ENCODE measurements around the gene SLC38A1. TPM values are rescaled to one million over a fixed set of nuclear protein-coding genes. Genes with fewer than 3 reads are reported as not detected.
A peak's percentile ranks its signal among the peaks of the same experiment; 100 is the strongest.

Gene SLC38A1
- total RNA-seq, 1 experiment from 2014 or later = 107 TPM

DNA sequence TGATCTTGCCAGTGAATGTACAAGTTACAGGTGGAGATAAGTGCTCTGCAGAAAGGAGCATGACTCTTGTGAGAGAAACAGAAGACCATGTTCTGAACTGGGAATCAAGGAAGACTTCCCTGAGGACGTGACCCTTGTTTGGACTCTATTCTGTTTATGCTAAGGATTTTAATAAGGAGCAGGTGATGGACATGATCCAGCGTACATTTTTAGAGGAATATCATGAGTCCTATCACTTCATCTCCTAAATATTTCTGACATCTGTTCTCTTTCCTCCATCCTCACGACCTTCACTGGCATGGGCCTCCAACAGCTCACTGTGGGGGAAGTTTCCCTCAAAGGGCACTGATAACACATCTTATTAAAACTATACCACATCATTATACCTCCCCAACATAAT lies 7.9 kb upstream of the SLC38A1 start:
- BruUV-seq (replicated peaks) = no TSS peak
- no peak overlapping the region for H3K4me2 ChIP-seq (ENCODE audit: low read length)
- H3K9me3 ChIP-seq (ENCODE audit: low read length) = no peaks in the 10 kb centered on the region
- H3K27me3 ChIP-seq (ENCODE audit: low read length) = no peaks in the 10 kb centered on the region
- POLR2A ChIA-PET (ENCODE audit: unreplicated experiment) = no interaction called here
- no peaks in the 10 kb centered on the region for H3K36me3 ChIP-seq (ENCODE audit: low read depth, low read length)
- no peaks in the 10 kb centered on the region for H3K79me2 ChIP-seq (ENCODE audit: low read length)
- H3K27ac ChIP-seq (ENCODE audit: low read length) = no peak overlapping the region
- H3K9ac ChIP-seq (ENCODE audit: low read length) = no peak overlapping the region
- H3K9me2 ChIP-seq (replicated peaks; ENCODE audit: low read length) = no peaks in the 10 kb centered on the region
- H3F3A ChIP-seq (ENCODE audit: low read length, unreplicated experiment) = no peaks in the 10 kb centered on the region
- H3K4me3 ChIP-seq (ENCODE audit: low read length) = no peak overlapping the region
- H2AFZ ChIP-seq (ENCODE audit: low read length) = no peak overlapping the region
- CTCF ChIA-PET = no interaction called here
- ATAC-seq (no peak), DNase-seq (no peak)
- TF ChIP-seq, protein P1, sequence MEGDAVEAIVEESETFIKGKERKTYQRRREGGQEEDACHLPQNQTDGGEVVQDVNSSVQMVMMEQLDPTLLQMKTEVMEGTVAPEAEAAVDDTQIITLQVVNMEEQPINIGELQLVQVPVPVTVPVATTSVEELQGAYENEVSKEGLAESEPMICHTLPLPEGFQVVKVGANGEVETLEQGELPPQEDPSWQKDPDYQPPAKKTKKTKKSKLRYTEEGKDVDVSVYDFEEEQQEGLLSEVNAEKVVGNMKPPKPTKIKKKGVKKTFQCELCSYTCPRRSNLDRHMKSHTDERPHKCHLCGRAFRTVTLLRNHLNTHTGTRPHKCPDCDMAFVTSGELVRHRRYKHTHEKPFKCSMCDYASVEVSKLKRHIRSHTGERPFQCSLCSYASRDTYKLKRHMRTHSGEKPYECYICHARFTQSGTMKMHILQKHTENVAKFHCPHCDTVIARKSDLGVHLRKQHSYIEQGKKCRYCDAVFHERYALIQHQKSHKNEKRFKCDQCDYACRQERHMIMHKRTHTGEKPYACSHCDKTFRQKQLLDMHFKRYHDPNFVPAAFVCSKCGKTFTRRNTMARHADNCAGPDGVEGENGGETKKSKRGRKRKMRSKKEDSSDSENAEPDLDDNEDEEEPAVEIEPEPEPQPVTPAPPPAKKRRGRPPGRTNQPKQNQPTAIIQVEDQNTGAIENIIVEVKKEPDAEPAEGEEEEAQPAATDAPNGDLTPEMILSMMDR (conservative IDR thresholded peaks at IDR 0.05; ENCODE audit: low read depth, low read length) = no peak
- TF ChIP-seq EZH2 (IDR thresholded peaks at IDR 0.05; ENCODE audit: low read length, unreplicated experiment) = no peak
- no peaks in the 10 kb centered on the region for H4K20me1 ChIP-seq (ENCODE audit: low read length)
- H3K4me1 ChIP-seq (ENCODE audit: insufficient read depth, low read length) = no peaks in the 10 kb centered on the region
- intact Hi-C loops (cut with micrococcal nuclease) = no loop called here

DNA sequence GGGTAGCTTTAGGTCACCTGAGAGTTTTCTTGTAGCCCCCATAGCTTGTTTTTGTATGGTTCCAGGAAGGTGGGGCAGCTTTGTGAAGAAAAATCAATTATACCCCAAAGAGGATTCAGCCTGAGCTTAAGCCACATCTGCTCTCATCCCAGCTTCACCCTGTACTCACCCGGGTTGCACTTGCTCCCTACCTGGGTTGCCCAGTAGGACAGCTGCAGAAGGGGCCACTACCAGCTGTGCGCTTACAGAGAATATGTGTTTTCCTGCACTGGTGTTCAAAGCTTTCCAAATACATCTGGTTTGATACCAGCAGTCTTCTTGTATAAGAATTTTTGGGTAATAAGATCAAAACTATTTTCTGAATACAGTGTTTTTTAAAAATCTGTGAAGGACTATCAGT lies 3.0 kb upstream of the SLC38A1 start:
- no peak for DNase-seq
- Histone ChIP-seq H3K4me3 (ENCODE audit: low read length) (no peak overlapping the region), H3K4me1 (ENCODE audit: insufficient read depth, low read length) (peaks cover 16% of the 10 kb centered on the region), H3K27ac (ENCODE audit: low read length) (no peak overlapping the region), H3K36me3 (ENCODE audit: low read depth, low read length) (no peaks in the 10 kb centered on the region), H3F3A (ENCODE audit: low read length, unreplicated experiment) (no peaks in the 10 kb centered on the region), H3K9me3 (ENCODE audit: low read length) (no peaks in the 10 kb centered on the region), H3K4me2 (ENCODE audit: low read length) (no peak overlapping the region), H3K27me3 (ENCODE audit: low read length) (no peaks in the 10 kb centered on the region), H4K20me1 (ENCODE audit: low read length) (peaks cover 7% of the 10 kb centered on the region), H3K9ac (ENCODE audit: low read length) (no peak overlapping the region), H3K79me2 (ENCODE audit: low read length) (peaks cover 34% of the 10 kb centered on the region), H3K9me2 (replicated peaks; ENCODE audit: low read length) (no peaks in the 10 kb centered on the region), H2AFZ (ENCODE audit: low read length) (no peak overlapping the region)
- TF ChIP-seq, protein P1 (conservative IDR thresholded peaks at IDR 0.05; ENCODE audit: low read depth, low read length) = no peak
- no peak for TF ChIP-seq EZH2phosphoT487 (IDR thresholded peaks at IDR 0.05; ENCODE audit: borderline replicate concordance, low read length)
- no peak for TF ChIP-seq EZH2 (IDR thresholded peaks at IDR 0.05; ENCODE audit: low read length, unreplicated experiment)
- intact Hi-C loops (cut with micrococcal nuclease) = no loop called here
- ChIA-PET CTCF (interaction anchor here (1.2 kb wide), 1 partner anchor 147 kb away, joined by 3 read pairs; no protein-coding TSS in a partner anchor), POLR2A (ENCODE audit: unreplicated experiment) (no interaction called here)
- BruUV-seq (replicated peaks) = no TSS peak
- ATAC-seq = no peak

DNA sequence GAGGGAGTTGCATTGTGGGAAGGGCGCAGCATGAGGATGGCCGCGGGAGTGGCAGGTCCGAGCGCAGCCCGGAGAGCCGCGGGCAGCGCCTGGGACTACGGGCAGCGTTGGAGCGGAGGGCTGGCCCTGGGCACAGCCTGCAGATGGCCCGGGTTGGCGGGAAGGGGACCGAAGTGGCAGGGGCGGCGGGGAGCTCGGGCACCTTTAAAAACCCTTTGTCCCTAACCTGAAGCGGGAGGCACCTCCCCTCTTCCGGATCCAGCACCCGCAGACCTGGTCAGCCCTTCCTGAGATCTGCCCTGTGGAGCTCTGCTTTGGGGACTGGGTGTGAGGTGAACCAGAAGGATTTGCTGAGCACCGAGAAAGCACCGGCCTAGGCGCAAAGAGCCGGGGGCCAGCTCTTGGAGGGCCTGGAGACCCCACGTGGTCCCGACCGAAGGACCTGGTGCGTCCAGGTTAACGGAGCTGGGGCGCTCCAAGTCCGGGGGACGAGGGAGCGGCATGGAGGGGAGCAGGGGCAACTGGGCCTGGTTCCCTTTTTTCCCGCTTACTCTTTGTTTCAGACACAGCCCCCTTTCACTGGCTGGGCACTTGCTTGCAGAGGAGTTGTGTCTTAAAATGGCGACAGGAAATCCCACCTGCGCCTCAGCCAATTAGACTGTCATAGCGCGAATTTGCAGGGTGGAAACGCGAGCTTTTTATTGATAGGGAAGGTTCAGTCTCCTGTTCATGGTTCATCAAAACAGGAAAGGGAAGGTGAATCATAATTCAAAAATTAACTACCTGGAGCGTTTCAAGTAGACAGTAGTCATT lies 792 bp upstream of the SLC38A1 start:
- H3K4me3 ChIP-seq (ENCODE audit: low read length) = peak overlapping the region; percentile 85
- DNase-seq (peak; percentile 76), ATAC-seq (peak; percentile 32)
- peaks cover 56% of the 10 kb centered on the region for H3K79me2 ChIP-seq (ENCODE audit: low read length)
- peaks cover 33% of the 10 kb centered on the region for H3K4me1 ChIP-seq (ENCODE audit: insufficient read depth, low read length)
- BruUV-seq (replicated peaks) = no TSS peak
- H3K36me3 ChIP-seq (ENCODE audit: low read depth, low read length) = no peaks in the 10 kb centered on the region
- peak overlapping the region; percentile 81 for H3K27ac ChIP-seq (ENCODE audit: low read length)
- H3K9me2 ChIP-seq (replicated peaks; ENCODE audit: low read length) = no peaks in the 10 kb centered on the region
- no peak for TF ChIP-seq EZH2phosphoT487 (IDR thresholded peaks at IDR 0.05; ENCODE audit: borderline replicate concordance, low read length)
- no peak for TF ChIP-seq EZH2 (IDR thresholded peaks at IDR 0.05; ENCODE audit: low read length, unreplicated experiment)
- H3K9ac ChIP-seq (ENCODE audit: low read length) = peak overlapping the region; percentile 95
- H3K4me2 ChIP-seq (ENCODE audit: low read length) = peak overlapping the region; percentile 99
- H2AFZ ChIP-seq (ENCODE audit: low read length) = peak overlapping the region; percentile 67
- no peaks in the 10 kb centered on the region for H3F3A ChIP-seq (ENCODE audit: low read length, unreplicated experiment)
- H4K20me1 ChIP-seq (ENCODE audit: low read length) = peaks cover 29% of the 10 kb centered on the region
- intact Hi-C loops (cut with micrococcal nuclease) = loop anchor here (2.0 to 10.0 kb wide), 6 partner anchors 62 to 745 kb away; partner anchors contain the start of gene SLC38A2
- no peaks in the 10 kb centered on the region for H3K27me3 ChIP-seq (ENCODE audit: low read length)
- ChIA-PET POLR2A (ENCODE audit: unreplicated experiment) (interaction anchor here (0.7 to 1.0 kb wide), 2 partner anchors 69 to 117 kb away, joined by 3 to 14 read pairs; no protein-coding TSS in a partner anchor), CTCF (interaction anchor here (0.6 to 0.7 kb wide), 2 partner anchors 96 to 145 kb away, joined by 3 read pairs; no protein-coding TSS in a partner anchor)
- H3K9me3 ChIP-seq (ENCODE audit: low read length) = no peaks in the 10 kb centered on the region
